ENCODE measurements around the gene PLGLB1. TPM values are rescaled to one million over a fixed set of nuclear protein-coding genes. Genes with fewer than 3 reads are reported as not detected.
"Not testable (repeated sequence)": the region's sequence is repeated elsewhere in the genome, so short reads cannot be mapped to it uniquely, and the experiment has no call there.

Gene PLGLB1
- total RNA-seq, 2 experiments from 2014 or later = 0.45 to 1.3 TPM

- intact Hi-C loops (cut with micrococcal nuclease); H3K36me3 Mint-ChIP-seq (ENCODE audit: low read depth); POLR2A ChIA-PET; CTCF ChIA-PET; H3K27ac Mint-ChIP-seq; H3K4me1 Mint-ChIP-seq (ENCODE audit: low read depth); H3K4me3 Mint-ChIP-seq; H3K9me3 Mint-ChIP-seq; DNase-seq; H3K27me3 Mint-ChIP-seq; ATAC-seq: not testable (repeated sequence)
Measured at GRCh38 chr2:87023988-87024615, 2.5 kb upstream of the PLGLB1 start.

GRCh38 chr2:87021043-87021442, 601 bp downstream of the PLGLB1 start:
- H3K36me3 Mint-ChIP-seq (ENCODE audit: low read depth); DNase-seq; POLR2A ChIA-PET; H3K4me1 Mint-ChIP-seq (ENCODE audit: low read depth); CTCF ChIA-PET; ATAC-seq; H3K9me3 Mint-ChIP-seq; H3K4me3 Mint-ChIP-seq; H3K27me3 Mint-ChIP-seq; intact Hi-C loops (cut with micrococcal nuclease); H3K27ac Mint-ChIP-seq: not testable (repeated sequence)

GRCh38 chr2:87019053-87019452, 2.6 kb downstream of the PLGLB1 start:
- POLR2A ChIA-PET, H3K27ac Mint-ChIP-seq: not testable (repeated sequence)

DNA sequence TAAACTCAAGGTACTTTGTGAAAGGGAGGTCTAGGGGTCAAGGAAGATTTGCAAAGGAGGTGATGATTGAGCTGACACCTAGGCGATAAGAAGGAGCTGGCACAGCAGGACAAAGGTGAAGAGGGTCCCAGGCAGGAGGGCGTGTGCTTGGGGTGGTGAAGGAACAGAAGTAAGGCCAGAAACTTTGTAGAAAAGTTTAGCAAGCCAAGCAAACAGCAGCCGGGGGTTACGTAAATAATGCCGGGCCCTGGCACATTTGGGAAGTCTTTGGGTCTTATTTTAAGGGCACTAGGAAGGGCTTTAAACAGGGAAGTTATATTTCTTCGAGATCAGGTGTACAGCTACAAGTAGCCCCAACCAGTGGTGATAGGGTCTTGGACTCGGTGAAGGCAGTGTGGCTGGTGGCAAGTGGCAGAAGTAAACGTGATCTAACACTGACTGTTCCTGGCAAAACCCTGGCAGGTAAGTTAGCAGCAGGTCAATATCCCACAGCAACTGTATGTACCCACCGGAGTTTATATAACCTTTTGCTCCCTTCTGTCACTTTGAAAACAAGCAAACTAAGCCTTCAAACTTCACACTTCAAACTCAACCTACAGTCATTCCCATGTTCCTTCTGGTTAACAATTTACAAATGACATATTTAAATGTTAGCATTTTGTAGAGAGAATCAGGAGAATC, 7.0 kb downstream of the PLGLB1 start:
- POLR2A ChIA-PET; DNase-seq; H3K27me3 Mint-ChIP-seq; H3K4me1 Mint-ChIP-seq (ENCODE audit: low read depth); ATAC-seq; H3K36me3 Mint-ChIP-seq (ENCODE audit: low read depth); H3K4me3 Mint-ChIP-seq; H3K9me3 Mint-ChIP-seq; CTCF ChIA-PET; H3K27ac Mint-ChIP-seq; intact Hi-C loops (cut with micrococcal nuclease): not testable (repeated sequence)

More at GRCh38 chr2:87019053-87019452, 2.6 kb downstream of the PLGLB1 start:
- H3K27me3 Mint-ChIP-seq; CTCF ChIA-PET; H3K4me3 Mint-ChIP-seq; intact Hi-C loops (cut with micrococcal nuclease); H3K9me3 Mint-ChIP-seq; H3K4me1 Mint-ChIP-seq (ENCODE audit: low read depth); H3K36me3 Mint-ChIP-seq (ENCODE audit: low read depth); DNase-seq; ATAC-seq: not testable (repeated sequence)

GRCh38 chr2:87004398-87004797, 17.2 kb downstream of the PLGLB1 start:
- H3K4me1 Mint-ChIP-seq (ENCODE audit: low read depth); H3K9me3 Mint-ChIP-seq; H3K27ac Mint-ChIP-seq; H3K27me3 Mint-ChIP-seq; CTCF ChIA-PET; H3K4me3 Mint-ChIP-seq; POLR2A ChIA-PET; DNase-seq; H3K36me3 Mint-ChIP-seq (ENCODE audit: low read depth); intact Hi-C loops (cut with micrococcal nuclease); ATAC-seq: not testable (repeated sequence)

Other genes with a start within 250 kb of the PLGLB1 start
- 100 to 1,000 TPM; 419 to 432 TPM for gene CD8A, start 230.9 kb downstream of the PLGLB1 start, total RNA-seq
- gene CD8B, start 160.0 kb downstream of the PLGLB1 start, total RNA-seq = 100 to 1,000 TPM; 319 to 321 TPM
- 1 to 10 TPM; 5.5 to 5.6 TPM for gene RGPD1, start 79.7 kb downstream of the PLGLB1 start, total RNA-seq